GM19238 (cell line): Measurements from ENCODE around the gene ABCG2.
"Not testable (repeated sequence)": the region's sequence is repeated elsewhere in the genome, so short reads cannot be mapped to it uniquely, and the experiment has no call there.

Experiments
- DNase-seq: peaks from one replicate; pipeline ENCODE4 v3.0.0; 2011; ENCODE audit warnings: low spot score; ENCODE audit not compliant: insufficient read length

ABCG2 gene

DNA sequence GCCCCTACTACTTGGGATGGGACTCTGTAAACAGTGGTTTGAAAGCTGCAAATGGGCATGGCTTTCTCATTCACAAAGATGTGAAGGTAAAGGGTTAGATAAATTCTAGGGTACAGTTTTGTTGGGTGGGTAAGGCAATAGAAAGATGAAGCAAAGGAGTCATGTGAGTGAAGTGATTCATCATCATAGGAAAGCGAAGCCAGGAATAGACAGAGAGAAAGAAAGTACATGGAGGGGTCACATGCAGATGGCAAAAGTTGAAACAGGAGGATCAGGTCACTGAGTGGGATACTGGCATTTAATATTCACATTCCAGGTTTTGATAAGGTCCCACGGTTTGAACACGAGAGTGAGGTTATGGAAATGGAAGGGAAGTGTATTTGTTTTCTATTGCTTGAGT, 8.2 kb upstream of the ABCG2 start:
- DNase-seq, result no peak

GRCh38 chr4:88163336-88163735, 4.9 kb upstream of the ABCG2 start:
- DNase-seq, result no peak

DNA sequence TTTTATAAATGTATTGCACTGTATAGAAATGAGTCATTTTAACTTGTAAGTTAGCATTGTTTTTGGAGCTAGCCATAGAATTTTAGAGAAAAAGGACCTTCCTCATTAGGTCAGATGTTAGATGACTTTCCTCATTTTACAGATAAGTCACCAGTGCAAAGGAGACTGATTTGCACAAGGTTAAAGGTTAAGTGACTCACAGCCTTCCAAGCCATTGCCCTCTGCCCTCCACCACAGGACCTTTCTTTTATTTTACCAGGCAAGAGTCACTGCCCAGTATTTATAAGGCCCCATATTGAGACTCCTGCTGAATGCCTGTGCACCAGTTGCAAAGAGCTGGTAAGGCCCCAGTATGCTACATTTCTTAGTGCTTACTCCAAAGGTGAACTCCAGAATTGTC, 4.2 kb upstream of the ABCG2 start:
- no peak for DNase-seq

DNA sequence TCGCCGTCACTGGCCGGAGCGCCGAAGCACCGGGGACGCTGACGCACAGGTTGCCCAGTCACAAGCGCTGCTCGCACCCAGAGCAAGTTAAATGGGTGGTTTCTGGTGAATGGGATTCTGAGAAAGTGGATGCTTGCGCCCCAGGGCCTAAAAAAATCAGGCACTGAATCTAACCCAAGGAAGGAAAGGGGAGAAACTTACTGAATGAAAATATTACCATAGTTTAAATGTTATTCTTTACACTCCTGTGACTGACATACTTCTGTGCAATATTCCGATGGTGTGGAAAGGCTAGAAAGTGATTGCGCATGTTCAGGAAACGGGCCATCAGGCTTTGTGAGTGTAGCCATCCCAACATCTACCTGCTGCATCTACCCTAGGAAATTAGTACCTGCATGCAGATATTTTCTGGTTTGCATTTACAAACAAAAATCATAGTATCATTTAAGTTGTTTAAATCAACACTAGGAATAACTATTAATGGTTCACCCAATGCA, 838 bp upstream of the ABCG2 start:
- DNase-seq, result no peak

- no peak for DNase-seq
Observed at GRCh38 chr4:88158038-88158488, 376 bp downstream of the ABCG2 start.

DNA sequence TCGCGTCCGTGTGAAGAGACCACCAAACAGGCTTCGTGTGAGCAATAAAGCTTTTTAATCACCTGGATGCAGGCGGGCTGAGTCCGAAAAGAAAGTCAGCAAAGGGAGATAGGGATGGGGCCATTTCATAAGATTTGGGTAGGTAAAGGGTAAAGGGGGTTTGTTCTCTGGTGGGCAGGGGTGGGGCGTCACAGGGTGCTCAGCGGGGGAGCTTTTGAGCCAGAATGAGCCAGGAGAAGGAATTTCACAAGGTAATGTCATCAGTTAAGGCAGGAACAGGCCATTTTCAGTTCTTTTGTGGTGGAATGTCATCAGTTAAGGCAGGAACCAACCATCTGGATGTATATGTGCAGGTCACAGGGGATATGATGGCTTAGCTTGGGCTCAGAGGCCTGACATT, 6.1 kb downstream of the ABCG2 start:
- DNase-seq, result not testable (repeated sequence)

DNA sequence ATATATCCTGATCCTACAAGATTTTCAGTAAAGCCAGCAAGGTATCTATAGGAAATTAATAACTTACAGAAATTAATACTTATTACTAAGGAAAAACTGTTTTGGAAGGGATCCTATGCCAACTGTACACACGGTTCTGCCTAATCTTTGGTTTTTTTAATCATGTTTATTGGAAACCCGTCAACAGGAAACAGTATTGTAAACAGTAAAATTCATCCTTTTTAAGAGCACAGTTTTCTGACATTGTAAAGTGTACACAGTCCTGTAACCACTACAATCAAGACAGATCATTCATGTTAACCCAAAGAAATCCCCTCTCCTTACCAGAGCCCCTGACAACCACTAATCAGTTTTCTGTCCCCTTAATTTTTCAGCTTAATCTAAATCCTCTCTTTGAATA, 9.9 kb downstream of the ABCG2 start:
- DNase-seq, result no peak

DNA sequence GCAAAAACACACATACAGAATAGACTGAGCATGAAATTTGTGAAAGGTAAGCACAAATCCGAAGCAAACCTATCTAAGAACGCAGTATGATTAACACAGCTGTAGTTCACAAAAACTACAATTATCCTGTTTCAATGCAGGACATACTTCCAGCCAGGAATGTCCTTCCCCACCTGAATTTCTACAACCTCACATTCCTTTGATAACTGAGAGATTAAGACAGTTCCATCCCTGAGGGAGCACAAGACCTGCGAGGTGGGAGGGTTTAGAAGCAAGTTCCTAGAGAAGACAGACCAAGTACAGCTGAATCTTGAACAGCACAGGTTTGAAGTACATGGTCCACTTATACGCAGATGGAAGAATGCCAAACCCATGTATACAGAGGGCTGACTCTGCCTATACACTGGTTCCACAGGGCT, 10.6 kb downstream of the ABCG2 start:
- DNase-seq, result no peak

DNA sequence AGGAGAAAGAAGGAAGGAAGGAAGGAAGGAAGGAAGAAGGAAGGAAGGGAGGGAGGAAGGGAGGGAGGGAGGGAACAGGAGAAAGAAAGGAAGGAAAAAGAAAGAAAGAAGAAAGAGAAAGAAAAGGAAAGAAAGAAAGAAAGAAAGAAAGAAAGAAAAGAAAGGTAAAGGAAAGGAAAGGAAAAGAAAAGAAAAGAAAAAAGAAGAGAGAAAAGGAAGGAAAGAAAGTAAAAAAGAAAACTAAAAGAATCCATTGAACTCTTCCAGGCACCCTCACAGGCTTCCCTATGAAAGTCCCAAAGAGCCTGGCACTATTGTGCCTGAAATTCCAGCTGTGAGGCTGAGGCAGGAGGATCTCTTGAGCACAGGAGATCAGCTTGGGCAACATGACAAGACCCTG, 11.5 kb downstream of the ABCG2 start:
- no peak for DNase-seq

GRCh38 chr4:88144866-88145300, 13.6 kb downstream of the ABCG2 start:
- DNase-seq, result no peak

DNA sequence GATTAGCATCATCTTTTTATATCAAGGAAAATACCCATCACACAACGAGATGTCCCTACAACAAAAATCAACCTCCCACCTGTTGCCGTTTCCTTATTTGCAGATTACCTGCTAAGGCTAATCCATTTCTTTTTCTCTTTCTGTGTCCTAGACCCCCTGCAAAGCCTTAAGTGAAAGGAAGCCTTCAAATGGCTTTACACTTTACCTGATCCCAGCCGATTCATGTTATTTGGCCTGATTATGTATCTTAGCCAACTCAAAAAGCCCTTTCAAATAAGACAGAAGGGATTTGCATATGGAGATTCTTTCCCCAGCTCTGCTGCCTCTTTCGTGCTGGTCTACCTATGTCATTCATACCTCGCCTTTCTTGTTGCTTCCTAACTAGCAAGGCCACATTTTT, 14.4 kb downstream of the ABCG2 start:
- DNase-seq, result no peak

GRCh38 chr4:88143504-88143903, 14.9 kb downstream of the ABCG2 start:
- no peak for DNase-seq

- no peak for DNase-seq
Observed at GRCh38 chr4:88138561-88138960, 19.9 kb downstream of the ABCG2 start.

DNA sequence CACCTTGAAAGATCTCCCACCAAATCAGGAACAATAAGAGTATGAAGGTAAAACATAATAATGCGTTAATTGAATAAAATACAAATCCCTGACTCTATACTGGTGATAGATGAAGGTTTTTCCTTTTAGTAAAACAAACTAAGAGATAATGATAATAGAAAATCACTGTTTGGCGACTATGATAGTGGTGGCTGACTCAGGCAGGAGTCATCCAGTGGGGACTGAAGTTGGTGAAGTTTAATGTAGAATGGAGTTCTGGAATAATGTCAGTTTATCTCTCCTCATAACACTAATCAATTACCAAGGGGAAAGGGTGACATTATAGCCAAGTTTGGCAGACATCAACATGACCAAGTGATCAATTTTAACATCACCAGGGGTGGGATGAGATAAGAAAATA, 21.3 kb downstream of the ABCG2 start:
- DNase-seq, result no peak

DNA sequence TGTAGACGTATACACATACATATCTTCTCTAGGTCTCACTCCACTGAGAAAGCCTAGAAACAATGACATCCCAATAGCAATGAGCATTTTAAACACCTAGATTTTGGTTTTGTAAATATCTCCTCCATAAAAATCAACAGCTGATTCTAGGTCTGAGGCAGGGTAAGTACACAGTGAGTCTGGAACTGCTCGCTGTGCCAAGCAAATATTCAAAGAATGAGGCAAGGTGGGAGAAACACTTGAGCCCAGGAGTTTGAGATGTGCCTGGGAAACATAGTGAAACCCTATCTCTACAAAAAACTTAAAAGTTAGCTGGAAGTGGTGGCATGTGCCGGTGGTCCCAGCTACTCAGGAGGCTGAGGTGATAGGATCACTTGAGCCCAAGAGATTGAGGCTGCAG, 22.2 kb downstream of the ABCG2 start:
- DNase-seq, result no peak

DNA sequence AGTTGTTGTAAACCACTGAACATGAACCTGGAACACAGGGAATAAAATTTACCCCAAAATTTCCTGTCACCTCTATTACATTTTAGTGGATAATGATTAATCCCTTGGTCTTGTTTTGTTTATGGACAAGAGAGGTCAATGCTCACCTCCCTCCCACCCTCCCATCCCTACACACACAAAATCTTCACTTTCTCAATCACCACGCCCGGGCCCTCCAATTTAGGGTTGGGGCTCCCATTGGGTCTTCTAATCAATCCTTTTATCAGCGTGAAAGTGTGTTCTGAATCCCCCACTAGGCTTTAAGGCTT, 23.1 kb downstream of the ABCG2 start:
- no peak for DNase-seq

- no peak for DNase-seq
Observed at GRCh38 chr4:88134536-88135355, 23.7 kb downstream of the ABCG2 start.

DNA sequence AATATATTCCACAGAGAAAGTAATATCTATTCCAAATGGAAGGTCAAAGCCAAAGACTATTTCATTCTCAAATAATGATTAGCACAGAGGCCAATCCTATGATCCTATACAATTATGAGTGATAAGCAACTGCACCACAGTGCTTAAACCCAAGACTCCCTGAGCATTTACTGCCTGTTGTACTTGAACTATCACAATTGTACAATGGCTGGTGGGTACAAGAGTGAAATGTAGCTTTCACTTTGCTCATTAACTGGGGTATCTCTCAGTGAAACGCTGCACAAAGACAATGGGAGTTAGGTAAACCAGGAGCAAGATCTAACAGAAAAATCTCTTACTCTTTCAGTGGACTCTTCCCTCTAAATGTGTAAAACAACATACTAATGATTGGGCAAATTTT, 24.3 kb downstream of the ABCG2 start:
- no peak for DNase-seq

DNA sequence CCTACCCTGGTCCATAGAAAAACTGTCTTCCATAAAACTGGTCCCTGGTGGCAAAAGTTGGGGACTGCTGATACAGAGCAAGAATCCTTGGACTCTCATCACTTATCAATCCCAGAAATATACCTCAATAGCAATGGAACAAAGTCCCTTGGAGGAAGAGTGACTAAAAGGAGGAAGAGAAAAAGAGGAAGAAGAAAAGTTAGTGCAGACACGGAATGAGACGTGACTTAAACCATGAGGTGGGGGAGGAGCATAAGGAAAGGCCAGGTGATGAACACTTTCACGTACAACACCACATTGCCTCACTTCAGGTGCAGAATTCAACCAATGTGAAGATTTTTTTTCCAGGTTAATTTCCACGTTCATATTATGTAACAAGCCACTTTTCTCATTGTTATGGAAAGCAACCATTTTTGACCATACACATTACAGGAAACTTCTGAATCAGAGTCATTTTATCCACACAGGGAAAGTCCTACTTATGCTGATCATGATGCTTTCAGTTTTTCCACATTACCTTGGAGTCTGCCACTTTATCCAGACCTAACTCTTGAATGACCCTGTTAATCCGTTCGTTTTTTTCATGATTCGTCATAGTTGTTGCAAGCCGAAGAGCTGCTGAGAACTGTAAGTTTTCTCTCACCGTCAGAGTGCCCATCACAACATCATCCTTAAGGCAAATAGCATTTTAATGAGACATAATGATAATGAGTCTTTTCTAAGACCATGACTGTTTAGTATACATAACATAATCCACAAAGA, 27.7 kb downstream of the ABCG2 start:
- no peak for DNase-seq

- DNase-seq, result no peak
Observed at GRCh38 chr4:88130003-88130402, 28.4 kb downstream of the ABCG2 start.

GRCh38 chr4:88122260-88122659, 36.2 kb downstream of the ABCG2 start:
- not testable (repeated sequence) for DNase-seq

GRCh38 chr4:88119943-88120342, 38.5 kb downstream of the ABCG2 start:
- no peak for DNase-seq

GRCh38 chr4:88115587-88115986, 42.9 kb downstream of the ABCG2 start:
- no peak for DNase-seq
